Measurements from ENCODE around the gene MARS1.
"Not testable (repeated sequence)": the region's sequence is repeated elsewhere in the genome, so short reads cannot be mapped to it uniquely, and the experiment has no call there.

MARS1 gene

DNA sequence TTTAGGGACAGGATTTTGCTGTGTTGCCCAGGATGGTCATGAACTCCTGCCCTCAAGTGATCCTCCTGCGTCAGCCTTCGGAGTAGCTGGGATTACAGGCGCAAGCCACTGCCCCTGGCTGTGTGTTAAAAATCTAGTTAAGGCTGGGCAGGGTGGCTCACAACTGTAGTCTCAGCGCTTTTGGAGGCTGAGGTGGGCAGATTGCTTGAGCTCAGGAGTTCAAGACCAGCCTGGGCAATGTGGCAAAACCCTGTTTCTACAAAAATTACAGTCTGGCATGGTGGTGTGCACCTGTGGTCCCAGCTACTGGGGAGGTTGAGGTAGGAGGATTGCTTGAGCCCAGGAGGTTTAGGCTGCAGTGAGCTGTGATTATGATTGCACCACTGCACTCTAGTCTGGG lies 23.3 kb downstream of the MARS1 start:
- H3K36me3 ChIP-seq (ENCODE audit: control insufficient read depth, insufficient read depth, low read length): peaks cover 24% of the 10 kb centered on the region
- H3K27me3 ChIP-seq (replicated peaks; ENCODE audit: control insufficient read depth, insufficient read depth, low read length): no peaks in the 10 kb centered on the region
- no peak for DNase-seq (ENCODE audit: extremely low read depth, insufficient read length)
- H3K4me3 ChIP-seq (replicated peaks; ENCODE audit: low read depth, low read length): no peak overlapping the region
- TF ChIP-seq, protein P1, sequence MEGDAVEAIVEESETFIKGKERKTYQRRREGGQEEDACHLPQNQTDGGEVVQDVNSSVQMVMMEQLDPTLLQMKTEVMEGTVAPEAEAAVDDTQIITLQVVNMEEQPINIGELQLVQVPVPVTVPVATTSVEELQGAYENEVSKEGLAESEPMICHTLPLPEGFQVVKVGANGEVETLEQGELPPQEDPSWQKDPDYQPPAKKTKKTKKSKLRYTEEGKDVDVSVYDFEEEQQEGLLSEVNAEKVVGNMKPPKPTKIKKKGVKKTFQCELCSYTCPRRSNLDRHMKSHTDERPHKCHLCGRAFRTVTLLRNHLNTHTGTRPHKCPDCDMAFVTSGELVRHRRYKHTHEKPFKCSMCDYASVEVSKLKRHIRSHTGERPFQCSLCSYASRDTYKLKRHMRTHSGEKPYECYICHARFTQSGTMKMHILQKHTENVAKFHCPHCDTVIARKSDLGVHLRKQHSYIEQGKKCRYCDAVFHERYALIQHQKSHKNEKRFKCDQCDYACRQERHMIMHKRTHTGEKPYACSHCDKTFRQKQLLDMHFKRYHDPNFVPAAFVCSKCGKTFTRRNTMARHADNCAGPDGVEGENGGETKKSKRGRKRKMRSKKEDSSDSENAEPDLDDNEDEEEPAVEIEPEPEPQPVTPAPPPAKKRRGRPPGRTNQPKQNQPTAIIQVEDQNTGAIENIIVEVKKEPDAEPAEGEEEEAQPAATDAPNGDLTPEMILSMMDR (IDR thresholded peaks at IDR 0.05; ENCODE audit: insufficient read depth, low read length, poor library complexity, severe bottlenecking): no peak

GRCh38 chr12:57511588-57512325 lies 23.9 kb downstream of the MARS1 start:
- peaks cover 28% of the 10 kb centered on the region for H3K36me3 ChIP-seq (ENCODE audit: control insufficient read depth, insufficient read depth, low read length)
- TF ChIP-seq, protein P1 (IDR thresholded peaks at IDR 0.05; ENCODE audit: insufficient read depth, low read length, poor library complexity, severe bottlenecking): no peak
- no peak for DNase-seq (ENCODE audit: extremely low read depth, insufficient read length)
- no peak overlapping the region for H3K4me3 ChIP-seq (replicated peaks; ENCODE audit: low read depth, low read length)
- no peaks in the 10 kb centered on the region for H3K27me3 ChIP-seq (replicated peaks; ENCODE audit: control insufficient read depth, insufficient read depth, low read length)

DNA sequence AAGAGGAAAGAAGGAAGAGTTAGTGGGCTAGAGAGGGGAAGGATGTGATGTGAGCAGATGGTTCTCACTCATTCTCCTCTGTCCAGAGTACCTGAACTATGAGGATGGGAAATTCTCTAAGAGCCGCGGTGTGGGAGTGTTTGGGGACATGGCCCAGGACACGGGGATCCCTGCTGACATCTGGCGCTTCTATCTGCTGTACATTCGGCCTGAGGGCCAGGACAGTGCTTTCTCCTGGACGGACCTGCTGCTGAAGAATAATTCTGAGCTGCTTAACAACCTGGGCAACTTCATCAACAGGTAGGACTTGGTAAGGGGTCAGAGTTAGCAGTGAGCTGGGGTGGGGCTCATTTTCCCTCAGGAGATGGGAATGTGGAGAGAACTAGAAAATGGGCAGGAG lies 24.8 kb downstream of the MARS1 start:
- no peaks in the 10 kb centered on the region for H3K27me3 ChIP-seq (replicated peaks; ENCODE audit: control insufficient read depth, insufficient read depth, low read length)
- DNase-seq (ENCODE audit: extremely low read depth, insufficient read length): no peak
- peaks cover 34% of the 10 kb centered on the region for H3K36me3 ChIP-seq (ENCODE audit: control insufficient read depth, insufficient read depth, low read length)
- TF ChIP-seq, protein P1 (IDR thresholded peaks at IDR 0.05; ENCODE audit: insufficient read depth, low read length, poor library complexity, severe bottlenecking): no peak
- no peak overlapping the region for H3K4me3 ChIP-seq (replicated peaks; ENCODE audit: low read depth, low read length)

- H3K4me3 ChIP-seq (replicated peaks; ENCODE audit: low read depth, low read length): no peak overlapping the region
- peaks cover 38% of the 10 kb centered on the region for H3K36me3 ChIP-seq (ENCODE audit: control insufficient read depth, insufficient read depth, low read length)
- TF ChIP-seq, protein P1 (IDR thresholded peaks at IDR 0.05; ENCODE audit: insufficient read depth, low read length, poor library complexity, severe bottlenecking): no peak
- DNase-seq (ENCODE audit: extremely low read depth, insufficient read length): no peak
- no peaks in the 10 kb centered on the region for H3K27me3 ChIP-seq (replicated peaks; ENCODE audit: control insufficient read depth, insufficient read depth, low read length)
Measured at GRCh38 chr12:57513266-57513665, 25.4 kb downstream of the MARS1 start.

GRCh38 chr12:57513677-57514076 lies 25.8 kb downstream of the MARS1 start:
- not testable (repeated sequence) for DNase-seq (ENCODE audit: extremely low read depth, insufficient read length); H3K27me3 ChIP-seq (replicated peaks; ENCODE audit: control insufficient read depth, insufficient read depth, low read length); H3K4me3 ChIP-seq (replicated peaks; ENCODE audit: low read depth, low read length)
- peaks cover 38% of the 10 kb centered on the region for H3K36me3 ChIP-seq (ENCODE audit: control insufficient read depth, insufficient read depth, low read length)

DNA sequence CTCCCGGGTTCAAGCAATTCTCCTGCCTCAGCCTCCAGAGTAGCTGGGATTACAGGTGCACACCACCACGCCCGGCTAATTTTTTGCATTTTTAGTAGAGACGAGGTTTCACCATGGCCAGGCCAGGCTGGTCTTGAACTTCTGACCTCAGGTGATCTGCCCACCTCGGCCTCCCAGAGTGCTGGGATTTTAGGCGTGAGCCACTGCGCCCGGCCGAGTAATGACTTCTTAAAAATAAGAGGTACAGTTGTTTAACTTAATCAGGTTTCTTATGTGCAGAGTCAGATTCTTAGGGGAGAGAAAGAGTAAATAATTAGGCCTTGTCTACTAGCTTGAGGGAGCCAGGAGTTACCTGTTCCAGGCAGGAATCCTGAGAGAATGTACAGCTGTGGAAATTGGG lies 26.4 kb downstream of the MARS1 start:
- H3K36me3 ChIP-seq (ENCODE audit: control insufficient read depth, insufficient read depth, low read length): peaks cover 38% of the 10 kb centered on the region
- not testable (repeated sequence) for H3K27me3 ChIP-seq (replicated peaks; ENCODE audit: control insufficient read depth, insufficient read depth, low read length); H3K4me3 ChIP-seq (replicated peaks; ENCODE audit: low read depth, low read length); DNase-seq (ENCODE audit: extremely low read depth, insufficient read length)
